Measurements from ENCODE around the gene SAMD5.

SAMD5 gene

DNA sequence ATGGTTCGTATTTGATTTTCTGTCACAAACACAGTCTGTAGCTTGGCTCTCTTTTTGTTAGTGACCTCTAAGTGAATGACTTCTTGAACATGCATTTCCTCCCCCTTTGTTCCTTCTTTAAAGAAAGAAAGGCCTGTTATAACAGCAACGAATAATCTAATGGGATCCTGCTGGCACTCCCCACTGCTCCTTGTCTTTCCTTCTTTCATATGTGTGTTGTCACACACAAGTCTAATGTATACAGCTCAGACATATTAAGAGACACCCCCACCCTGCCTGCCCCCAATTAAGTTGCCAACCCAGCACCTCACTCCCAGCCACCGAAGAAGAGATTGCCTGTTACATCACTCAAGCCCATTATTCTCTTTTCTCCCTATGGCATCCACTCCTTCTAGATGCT lies 4.9 kb upstream of the SAMD5 start:
- TF ChIP-seq TAF1 (IDR thresholded peaks at IDR 0.05; ENCODE audit: borderline replicate concordance, insufficient read depth, low read length) (no peak), POLR2AphosphoS5 (IDR thresholded peaks at IDR 0.05; ENCODE audit: low read depth, low read length) (no peak), SIN3A (IDR thresholded peaks at IDR 0.05; ENCODE audit: borderline replicate concordance, insufficient read depth, low read length) (no peak), FOXP2 (optimal IDR thresholded peaks at IDR 0.05; ENCODE audit: borderline replicate concordance, extremely low read depth, extremely low read length, insufficient read depth) (no peak)
- TF ChIP-seq, protein P1, sequence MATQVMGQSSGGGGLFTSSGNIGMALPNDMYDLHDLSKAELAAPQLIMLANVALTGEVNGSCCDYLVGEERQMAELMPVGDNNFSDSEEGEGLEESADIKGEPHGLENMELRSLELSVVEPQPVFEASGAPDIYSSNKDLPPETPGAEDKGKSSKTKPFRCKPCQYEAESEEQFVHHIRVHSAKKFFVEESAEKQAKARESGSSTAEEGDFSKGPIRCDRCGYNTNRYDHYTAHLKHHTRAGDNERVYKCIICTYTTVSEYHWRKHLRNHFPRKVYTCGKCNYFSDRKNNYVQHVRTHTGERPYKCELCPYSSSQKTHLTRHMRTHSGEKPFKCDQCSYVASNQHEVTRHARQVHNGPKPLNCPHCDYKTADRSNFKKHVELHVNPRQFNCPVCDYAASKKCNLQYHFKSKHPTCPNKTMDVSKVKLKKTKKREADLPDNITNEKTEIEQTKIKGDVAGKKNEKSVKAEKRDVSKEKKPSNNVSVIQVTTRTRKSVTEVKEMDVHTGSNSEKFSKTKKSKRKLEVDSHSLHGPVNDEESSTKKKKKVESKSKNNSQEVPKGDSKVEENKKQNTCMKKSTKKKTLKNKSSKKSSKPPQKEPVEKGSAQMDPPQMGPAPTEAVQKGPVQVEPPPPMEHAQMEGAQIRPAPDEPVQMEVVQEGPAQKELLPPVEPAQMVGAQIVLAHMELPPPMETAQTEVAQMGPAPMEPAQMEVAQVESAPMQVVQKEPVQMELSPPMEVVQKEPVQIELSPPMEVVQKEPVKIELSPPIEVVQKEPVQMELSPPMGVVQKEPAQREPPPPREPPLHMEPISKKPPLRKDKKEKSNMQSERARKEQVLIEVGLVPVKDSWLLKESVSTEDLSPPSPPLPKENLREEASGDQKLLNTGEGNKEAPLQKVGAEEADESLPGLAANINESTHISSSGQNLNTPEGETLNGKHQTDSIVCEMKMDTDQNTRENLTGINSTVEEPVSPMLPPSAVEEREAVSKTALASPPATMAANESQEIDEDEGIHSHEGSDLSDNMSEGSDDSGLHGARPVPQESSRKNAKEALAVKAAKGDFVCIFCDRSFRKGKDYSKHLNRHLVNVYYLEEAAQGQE (IDR thresholded peaks at IDR 0.05; ENCODE audit: insufficient read depth in 1 of 2, low read depth in 2 of 2, low read length in 2 of 2): no peak

DNA sequence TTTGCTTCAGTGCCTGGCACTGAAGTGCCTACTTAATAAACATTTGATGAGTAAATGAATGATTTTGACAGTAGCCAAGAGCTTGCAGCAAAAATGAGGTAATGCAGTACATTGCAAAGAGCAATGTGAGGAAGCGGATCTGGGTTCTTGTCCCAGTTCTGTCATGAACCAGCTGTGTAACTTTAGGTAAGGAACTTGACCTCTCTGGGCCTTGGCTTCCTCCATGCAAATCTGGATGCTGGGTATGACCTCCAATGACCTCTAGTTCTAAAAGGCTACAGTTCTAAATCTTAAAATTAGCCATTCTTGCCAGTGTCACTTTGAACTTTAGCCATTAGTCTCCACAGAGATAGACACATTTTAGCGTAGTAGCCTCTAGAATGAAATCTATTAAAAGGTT lies 3.6 kb upstream of the SAMD5 start:
- TF ChIP-seq, protein P1 (IDR thresholded peaks at IDR 0.05; ENCODE audit: insufficient read depth in 1 of 2, low read depth in 2 of 2, low read length in 2 of 2): no peak
- no peak for TF ChIP-seq SIN3A (IDR thresholded peaks at IDR 0.05; ENCODE audit: borderline replicate concordance, insufficient read depth, low read length)
- TF ChIP-seq TAF1 (IDR thresholded peaks at IDR 0.05; ENCODE audit: borderline replicate concordance, insufficient read depth, low read length): no peak
- no peak for TF ChIP-seq POLR2AphosphoS5 (IDR thresholded peaks at IDR 0.05; ENCODE audit: low read depth, low read length)
- no peak for TF ChIP-seq FOXP2 (optimal IDR thresholded peaks at IDR 0.05; ENCODE audit: borderline replicate concordance, extremely low read depth, extremely low read length, insufficient read depth)

DNA sequence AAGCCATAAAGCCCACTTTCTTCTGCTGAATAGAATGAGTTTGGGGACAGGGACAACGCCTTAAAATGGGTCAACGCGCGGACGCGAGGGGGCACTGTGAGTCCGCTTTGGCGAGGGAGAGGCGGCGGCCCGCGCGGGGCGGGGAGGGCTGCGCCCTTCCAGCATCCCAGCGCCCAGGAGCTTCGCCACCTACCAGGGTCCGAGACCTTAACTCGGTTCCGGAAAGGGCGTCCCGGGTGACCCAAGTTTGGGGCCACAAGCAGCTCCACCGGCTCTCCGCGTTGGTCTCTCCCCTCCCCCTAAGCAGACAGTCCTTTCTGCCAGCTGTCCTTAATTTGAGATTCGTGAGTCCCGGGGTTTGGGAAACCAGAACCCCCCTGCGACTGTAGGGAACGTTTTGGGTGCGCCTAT lies 1.8 kb upstream of the SAMD5 start:
- peak; percentile 81 for TF ChIP-seq FOXP2 (optimal IDR thresholded peaks at IDR 0.05; ENCODE audit: borderline replicate concordance, extremely low read depth, extremely low read length, insufficient read depth)
- TF ChIP-seq TAF1 (IDR thresholded peaks at IDR 0.05; ENCODE audit: borderline replicate concordance, insufficient read depth, low read length): no peak

DNA sequence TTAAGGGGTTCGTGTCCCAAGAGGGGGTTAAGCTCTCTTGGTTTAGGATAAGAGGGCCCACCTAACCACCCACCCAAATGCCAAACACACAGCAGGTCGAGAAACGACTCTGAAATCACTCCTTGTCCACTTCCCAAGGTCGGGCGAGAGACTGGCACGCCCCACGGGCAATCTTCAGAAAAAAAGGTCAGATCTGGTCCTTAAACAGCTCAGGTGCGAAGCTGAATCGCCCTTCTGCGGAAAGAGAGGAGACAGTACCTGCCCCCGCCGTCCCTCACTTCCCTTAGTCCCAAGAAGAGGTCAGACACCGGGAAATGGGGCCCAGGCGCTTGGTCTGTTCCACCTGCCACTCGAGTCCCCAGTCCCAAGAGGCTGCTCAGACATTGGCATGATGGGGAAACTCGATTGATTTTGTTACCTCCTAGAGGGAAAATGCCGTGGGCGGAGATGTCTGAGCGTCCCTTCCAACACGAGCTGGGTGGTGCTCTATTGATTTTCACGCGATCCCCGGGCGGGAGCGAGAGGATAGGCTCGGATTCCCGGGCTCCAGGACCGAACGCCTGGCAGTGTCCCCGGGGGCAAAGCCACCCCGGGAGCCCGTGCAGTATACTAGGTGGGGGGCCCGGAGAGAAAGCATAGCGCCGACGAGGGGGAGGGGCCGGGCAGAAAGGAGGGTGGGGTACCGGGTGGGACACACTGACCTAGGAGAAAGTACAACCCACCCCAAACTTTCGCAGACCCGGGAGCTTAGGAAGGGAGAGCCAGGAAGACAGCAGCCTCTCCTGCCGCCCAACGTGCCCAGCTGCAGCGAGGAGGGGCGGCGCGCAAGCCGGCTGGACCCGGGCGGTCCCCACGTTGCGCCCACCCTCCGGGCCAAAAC lies 1.1 kb upstream of the SAMD5 start:
- TF ChIP-seq SIN3A (IDR thresholded peaks at IDR 0.05; ENCODE audit: borderline replicate concordance, insufficient read depth, low read length) (no peak), POLR2AphosphoS5 (IDR thresholded peaks at IDR 0.05; ENCODE audit: low read depth, low read length) (no peak), TAF1 (IDR thresholded peaks at IDR 0.05; ENCODE audit: borderline replicate concordance, insufficient read depth, low read length) (0 out of 2 replicates have a peak, but pooled peaks have one; percentile 24), FOXP2 (optimal IDR thresholded peaks at IDR 0.05; ENCODE audit: borderline replicate concordance, extremely low read depth, extremely low read length, insufficient read depth) (peak; percentile 29)
- TF ChIP-seq, protein P1 (IDR thresholded peaks at IDR 0.05; ENCODE audit: insufficient read depth in 1 of 2, low read depth in 2 of 2, low read length in 2 of 2): no peak

DNA sequence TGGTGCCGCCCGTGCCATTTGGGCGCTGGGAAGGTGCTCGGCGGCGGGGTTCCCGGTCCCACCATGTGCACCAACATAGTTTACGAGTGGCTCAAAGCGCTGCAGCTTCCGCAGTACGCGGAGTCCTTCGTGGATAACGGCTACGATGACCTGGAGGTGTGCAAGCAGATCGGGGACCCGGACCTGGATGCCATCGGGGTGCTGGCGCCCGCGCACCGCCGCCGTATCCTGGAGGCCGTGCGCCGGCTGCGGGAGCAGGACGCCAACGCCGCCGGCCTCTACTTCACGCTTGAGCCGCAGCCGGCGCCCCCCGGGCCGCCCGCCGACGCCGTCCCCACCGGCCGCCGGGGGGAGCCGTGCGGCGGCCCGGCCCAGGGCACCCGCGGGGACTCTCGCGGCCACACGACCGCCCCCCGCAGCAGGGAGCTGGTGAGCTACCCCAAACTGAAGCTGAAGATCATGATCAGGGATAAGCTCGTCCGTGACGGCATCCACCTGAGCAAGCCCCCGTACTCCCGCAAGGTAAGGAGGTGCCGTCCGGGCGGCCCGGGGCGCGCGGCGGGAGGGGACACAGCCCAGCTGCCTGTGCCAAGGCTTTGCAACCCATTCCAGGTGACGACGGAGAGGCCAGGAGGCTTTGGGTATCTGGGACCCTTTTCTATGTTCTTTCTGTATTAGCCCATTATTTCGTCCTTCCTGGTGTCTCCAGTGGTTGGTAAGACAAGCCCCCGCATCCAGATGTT lies 547 bp downstream of the SAMD5 start:
- no peak for TF ChIP-seq POLR2AphosphoS5 (IDR thresholded peaks at IDR 0.05; ENCODE audit: low read depth, low read length)
- TF ChIP-seq, protein P1 (IDR thresholded peaks at IDR 0.05; ENCODE audit: insufficient read depth in 1 of 2, low read depth in 2 of 2, low read length in 2 of 2): no peak
- TF ChIP-seq FOXP2 (optimal IDR thresholded peaks at IDR 0.05; ENCODE audit: borderline replicate concordance, extremely low read depth, extremely low read length, insufficient read depth): no peak
- TF ChIP-seq SIN3A (IDR thresholded peaks at IDR 0.05; ENCODE audit: borderline replicate concordance, insufficient read depth, low read length): 0 out of 2 replicates have a peak, but pooled peaks have one; percentile 23
